Measurements from ENCODE around the gene DTX3.

DNA sequence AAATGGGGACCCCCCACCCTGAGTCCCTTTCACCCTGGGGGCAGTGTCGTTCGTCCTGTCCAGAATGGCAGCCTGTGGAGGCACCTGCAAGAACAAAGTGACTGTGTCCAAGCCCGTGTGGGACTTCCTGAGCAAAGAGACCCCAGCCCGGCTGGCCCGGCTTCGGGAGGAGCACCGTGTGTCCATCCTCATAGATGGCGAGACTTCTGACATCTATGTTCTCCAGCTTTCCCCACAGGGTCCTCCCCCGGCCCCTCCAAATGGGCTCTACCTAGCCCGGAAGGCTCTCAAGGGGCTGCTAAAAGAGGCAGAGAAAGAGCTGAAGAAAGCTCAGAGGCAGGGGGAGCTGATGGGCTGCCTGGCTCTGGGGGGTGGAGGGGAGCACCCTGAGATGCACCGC is 2.2 kb downstream of the DTX3 start:
- TF ChIP-seq, protein P1, sequence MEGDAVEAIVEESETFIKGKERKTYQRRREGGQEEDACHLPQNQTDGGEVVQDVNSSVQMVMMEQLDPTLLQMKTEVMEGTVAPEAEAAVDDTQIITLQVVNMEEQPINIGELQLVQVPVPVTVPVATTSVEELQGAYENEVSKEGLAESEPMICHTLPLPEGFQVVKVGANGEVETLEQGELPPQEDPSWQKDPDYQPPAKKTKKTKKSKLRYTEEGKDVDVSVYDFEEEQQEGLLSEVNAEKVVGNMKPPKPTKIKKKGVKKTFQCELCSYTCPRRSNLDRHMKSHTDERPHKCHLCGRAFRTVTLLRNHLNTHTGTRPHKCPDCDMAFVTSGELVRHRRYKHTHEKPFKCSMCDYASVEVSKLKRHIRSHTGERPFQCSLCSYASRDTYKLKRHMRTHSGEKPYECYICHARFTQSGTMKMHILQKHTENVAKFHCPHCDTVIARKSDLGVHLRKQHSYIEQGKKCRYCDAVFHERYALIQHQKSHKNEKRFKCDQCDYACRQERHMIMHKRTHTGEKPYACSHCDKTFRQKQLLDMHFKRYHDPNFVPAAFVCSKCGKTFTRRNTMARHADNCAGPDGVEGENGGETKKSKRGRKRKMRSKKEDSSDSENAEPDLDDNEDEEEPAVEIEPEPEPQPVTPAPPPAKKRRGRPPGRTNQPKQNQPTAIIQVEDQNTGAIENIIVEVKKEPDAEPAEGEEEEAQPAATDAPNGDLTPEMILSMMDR (IDR thresholded peaks at IDR 0.05; ENCODE audit: low read depth, low read length, missing input control), result no peak
- TF ChIP-seq, protein P2, sequence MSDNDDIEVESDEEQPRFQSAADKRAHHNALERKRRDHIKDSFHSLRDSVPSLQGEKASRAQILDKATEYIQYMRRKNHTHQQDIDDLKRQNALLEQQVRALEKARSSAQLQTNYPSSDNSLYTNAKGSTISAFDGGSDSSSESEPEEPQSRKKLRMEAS (IDR thresholded peaks at IDR 0.05), result no peak
